SK-N-SH (cell line): ENCODE data around the gene DDX51. TPM values are rescaled to one million over a fixed set of nuclear protein-coding genes. Genes with fewer than 3 reads are reported as not detected.
A peak's percentile ranks its signal among the peaks of the same experiment; 100 is the strongest.

Source experiments
- CTCF ChIA-PET: fragments of 300-600, 350-600 bp; formaldehyde crosslinking; extraction: SDS; loops from one replicate; lab custom pipeline; 2021; lab: Yijun Ruan, JAX
- POLR2A ChIA-PET: fragments of 350-600 bp; sonication (Branson Sonifier 250); formaldehyde crosslinking; extraction: SDS; loops from one replicate; lab custom pipeline; 2020; ENCODE audit warnings: antibody characterized with exemption, inconsistent platforms; lab: Yijun Ruan, JAX
- DNase-seq: peaks from one replicate; pipeline ENCODE4 v3.0.0; 2012
- H2AFZ ChIP-seq: fragments of 200-600 bp; sonication (generic); 2 replicates; pipeline ENCODE4 v1.8.1; 2016; ENCODE audit warnings: antibody characterized with exemption, mild to moderate bottlenecking, low read depth
- H3F3A ChIP-seq: fragments of 200-600 bp; sonication (generic); replicated peaks from 2 replicates; pipeline ENCODE3; 2016; ENCODE audit warnings: antibody characterized with exemption, mild to moderate bottlenecking; ENCODE audit not compliant: insufficient read depth
- H3K27ac ChIP-seq, 2 experiments: fragments of 200-500 bp in 1 of 2; fragments of 200-600 bp in 1 of 2; sonication (Bioruptor generic) in 1 of 2; sonication (generic), shearing (Covaris generic) in 1 of 2; 2 replicates each; pipeline versions ENCODE4 v1.5.1 to v1.6.1; 2014 to 2016; ENCODE audit warnings: low read depth in 2 of 2, inconsistent platforms in 1 of 2, low read length in 1 of 2, mild to moderate bottlenecking in 1 of 2, mixed read lengths in 1 of 2
- H3K27me3 ChIP-seq: fragments of 200-600 bp; sonication (generic), shearing (Covaris generic); 2 replicates; pipeline ENCODE4 v1.6.1; 2016; ENCODE audit warnings: mixed run types; ENCODE audit not compliant: insufficient read depth
- H3K36me3 ChIP-seq, 2 experiments: fragments of 200-500 bp in 1 of 2; fragments of 200-600 bp in 1 of 2; sonication (Bioruptor generic) in 1 of 2; sonication (generic) in 1 of 2; replicated peaks in 1 of 2; 2 replicates each; pipeline versions ENCODE3 to v1.5.1; 2014 to 2016; ENCODE audit warnings: low read length in 1 of 2, mild to moderate bottlenecking in 1 of 2; ENCODE audit not compliant: insufficient read depth in 2 of 2, control insufficient read depth in 1 of 2
- H3K4me1 ChIP-seq, 2 experiments: fragments of 200-500 bp in 1 of 2; fragments of 200-600 bp in 1 of 2; sonication (Bioruptor generic) in 1 of 2; sonication (generic), shearing (Covaris generic) in 1 of 2; 2 replicates each; pipeline versions ENCODE4 v1.5.1 to v1.6.1; 2014 to 2016; ENCODE audit warnings: low read depth in 1 of 2, low read length in 1 of 2, mixed run types in 1 of 2; ENCODE audit not compliant: insufficient read depth in 2 of 2, control insufficient read depth in 1 of 2
- H3K4me2 ChIP-seq: fragments of 200-600 bp; sonication (generic), shearing (Covaris generic); 2 replicates; pipeline ENCODE4 v1.6.1; 2017; ENCODE audit warnings: mixed run types
- H3K4me3 ChIP-seq, 2 experiments: fragments of 200-500 bp in 1 of 2; fragments of 200-600 bp in 1 of 2; sonication (Bioruptor generic) in 1 of 2; sonication (generic), shearing (Covaris generic) in 1 of 2; 2 replicates each; pipeline versions ENCODE4 v1.5.1 to v1.8.1; 2014 to 2016; ENCODE audit warnings: low read depth in 2 of 2, inconsistent platforms in 1 of 2, low read length in 1 of 2, mild to moderate bottlenecking in 1 of 2, mixed read lengths in 1 of 2, moderate library complexity in 1 of 2
- H3K79me2 ChIP-seq: fragments of 200-600 bp; sonication (generic); 2 replicates; pipeline ENCODE4 v1.8.1; 2017; ENCODE audit warnings: mild to moderate bottlenecking; ENCODE audit not compliant: insufficient read depth
- H3K9ac ChIP-seq: fragments of 200-600 bp; sonication (generic); 2 replicates; pipeline ENCODE4 v1.6.1; 2017; ENCODE audit warnings: mixed run types
- H3K9me2 ChIP-seq: fragments of 200-600 bp; sonication (generic); 2 replicates; pipeline ENCODE4 v1.6.1; 2017; ENCODE audit warnings: mixed run types
- H3K9me3 ChIP-seq: fragments of 200-600 bp; sonication (generic); 2 replicates; pipeline ENCODE4 v1.6.1; 2017; ENCODE audit warnings: mixed run types, mild to moderate bottlenecking, moderate library complexity
- H4K20me1 ChIP-seq: fragments of 200-600 bp; sonication (generic); 2 replicates; pipeline ENCODE4 v1.6.1; 2017; ENCODE audit warnings: mild to moderate bottlenecking, mixed run types; ENCODE audit not compliant: insufficient read depth
- CHD2 ChIP-seq: fragments of 150-350 bp; IDR thresholded peaks from 2 replicates; pipeline ENCODE4 v1.6.1; 2018; ENCODE audit warnings: low read length; ENCODE audit not compliant: partially characterized antibody
- ELF1 ChIP-seq: IDR thresholded peaks from 2 replicates; pipeline ENCODE4 v1.4.0; 2012
- EZH2phosphoT487 ChIP-seq: fragments of 200-600 bp; sonication (generic); IDR thresholded peaks from 2 replicates; pipeline ENCODE4 v1.6.1; 2017; ENCODE audit warnings: low read depth, mixed run types, mild to moderate bottlenecking, antibody characterized with exemption, moderate library complexity, borderline replicate concordance
- FOXM1 ChIP-seq: IDR thresholded peaks from 2 replicates; pipeline ENCODE4 v1.4.0; 2012; ENCODE audit warnings: low read depth, mild to moderate bottlenecking
- GATA2 ChIP-seq: sonication (generic); formaldehyde crosslinking; IDR thresholded peaks from 2 replicates; pipeline ENCODE4 v1.5.0; 2020; ENCODE audit warnings: mild to moderate bottlenecking, missing genetic modification reagents
- IRF3 ChIP-seq: fragments of 150-350 bp; IDR thresholded peaks from 2 replicates; pipeline ENCODE4 v1.6.1; 2016; ENCODE audit warnings: mild to moderate bottlenecking, low read depth, low read length
- JUND ChIP-seq: IDR thresholded peaks from 2 replicates; pipeline ENCODE4 v1.4.0; 2012
- MAX ChIP-seq: IDR thresholded peaks from 2 replicates; pipeline ENCODE4 v1.4.0; 2012; ENCODE audit warnings: low read depth
- POLR2AphosphoS5 ChIP-seq: IDR thresholded peaks from 2 replicates; pipeline ENCODE4 v1.6.1; 2012; ENCODE audit warnings: low read depth, low read length
- RAD21 ChIP-seq: IDR thresholded peaks from 2 replicates; pipeline ENCODE4 v1.6.1; 2012; ENCODE audit warnings: mild to moderate bottlenecking, low read length
- RCOR1 ChIP-seq: fragments of 150-350 bp; IDR thresholded peaks from 2 replicates; pipeline ENCODE4 v1.6.1; 2017; ENCODE audit warnings: antibody characterized with exemption, low read length
- REST ChIP-seq: IDR thresholded peaks from 2 replicates; pipeline ENCODE4 v1.6.1; 2012; ENCODE audit warnings: mild to moderate bottlenecking, low read depth, low read length, moderate library complexity
- RFX5 ChIP-seq: IDR thresholded peaks from 2 replicates; pipeline ENCODE4 v1.6.1; 2012; ENCODE audit warnings: mild to moderate bottlenecking, improper control_type of control experiment, low read length
- SIN3A ChIP-seq: IDR thresholded peaks from 2 replicates; pipeline ENCODE4 v1.6.1; 2012; ENCODE audit warnings: low read depth, mild to moderate bottlenecking, low read length, moderate library complexity, borderline replicate concordance
- TAF1 ChIP-seq: IDR thresholded peaks from 2 replicates; pipeline ENCODE4 v1.6.1; 2012; ENCODE audit warnings: low read depth, mild to moderate bottlenecking, low read length, moderate library complexity, borderline replicate concordance
- TCF12 ChIP-seq: IDR thresholded peaks from 2 replicates; pipeline ENCODE4 v1.4.0; 2012
- ZBTB33 ChIP-seq: IDR thresholded peaks from 2 replicates; pipeline ENCODE4 v1.4.0; 2012; ENCODE audit warnings: low read depth, borderline replicate concordance
- WGBS: methylation state at CpG from one replicate; pipeline ENCODE4 v1.1.6; 2017; ENCODE audit warnings: low lambda C conversion rate; 5-methylcytosine and 5-hydroxymethylcytosine counted together
- polyA plus RNA-seq, 3 experiments: library from polyadenylated mRNA; depleted of rRNA; stranded (reverse); fragments of >200 nt; gene quantifications; 2 replicates each; pipeline ENCODE4 v1.2.3, GENCODE V29; 2012

DDX51 gene
- polyA plus RNA-seq, 1 of the 3 experiments (the other 2 are of a cell fraction): 17.3 TPM

- TF ChIP-seq REST: no peak
- TF ChIP-seq TAF1: no peak
- TF ChIP-seq ELF1: no peak
- TF ChIP-seq JUND: no peak
These were observed 19.2 kb upstream of the DDX51 start (continued) for GRCh38 chr12:132163041-132163910.

GRCh38 chr12:132162508-132163031 is 18.5 kb upstream of the DDX51 start:
- peaks cover 10% of the 10 kb centered on the region for H3F3A ChIP-seq
- ChIA-PET CTCF (interaction anchor here (1.2 to 5.3 kb wide), 4 partner anchors 9 to 258 kb away, joined by 3 to 33 read pairs (median 10); no protein-coding TSS in a partner anchor), POLR2A (no interaction called here)
- H3K9ac ChIP-seq: no peak overlapping the region
- DNase-seq: peak; percentile 47
- H3K27ac ChIP-seq: no peak overlapping the region
- no peaks in the 10 kb centered on the region for H3K9me3 ChIP-seq
- H3K4me2 ChIP-seq: peak overlapping the region; percentile 78
- 11% methylated on average over 10 of the region's 17 CpGs for WGBS
- no peaks in the 10 kb centered on the region for H3K9me2 ChIP-seq
- H3K36me3 ChIP-seq: no peaks in the 10 kb centered on the region
- peak overlapping the region in 1 of 2 experiments; percentile 37; a peak in 2 of 4 replicates for H3K4me3 ChIP-seq
- no peaks in the 10 kb centered on the region for H4K20me1 ChIP-seq
- H3K27me3 ChIP-seq: peaks cover 23% of the 10 kb centered on the region
- H3K79me2 ChIP-seq: no peaks in the 10 kb centered on the region
- H2AFZ ChIP-seq: no peak overlapping the region
- H3K4me1 ChIP-seq: peaks cover 0 to 2% of the 10 kb centered on the region in 2 experiments; a peak in 1 of 4 replicates
- TF ChIP-seq RAD21 (no peak), CHD2 (no peak), EZH2phosphoT487 (no peak), RFX5 (no peak), RCOR1 (no peak), ZBTB33 (no peak), MAX (no peak), POLR2AphosphoS5 (no peak), ELF1 (no peak), TCF12 (no peak), IRF3 (no peak), FOXM1 (no peak), GATA2 (no peak), SIN3A (no peak), REST (no peak)
